Measurements from ENCODE around the gene TMEM184A. TPM values are rescaled to one million over a fixed set of nuclear protein-coding genes. Genes with fewer than 3 reads are reported as not detected.
A peak's percentile ranks its signal among the peaks of the same experiment; 100 is the strongest.

TMEM184A gene
- total and polyA plus RNA-seq, 8 donors: 3.8 to 99.4 (median 17.2) TPM

DNA sequence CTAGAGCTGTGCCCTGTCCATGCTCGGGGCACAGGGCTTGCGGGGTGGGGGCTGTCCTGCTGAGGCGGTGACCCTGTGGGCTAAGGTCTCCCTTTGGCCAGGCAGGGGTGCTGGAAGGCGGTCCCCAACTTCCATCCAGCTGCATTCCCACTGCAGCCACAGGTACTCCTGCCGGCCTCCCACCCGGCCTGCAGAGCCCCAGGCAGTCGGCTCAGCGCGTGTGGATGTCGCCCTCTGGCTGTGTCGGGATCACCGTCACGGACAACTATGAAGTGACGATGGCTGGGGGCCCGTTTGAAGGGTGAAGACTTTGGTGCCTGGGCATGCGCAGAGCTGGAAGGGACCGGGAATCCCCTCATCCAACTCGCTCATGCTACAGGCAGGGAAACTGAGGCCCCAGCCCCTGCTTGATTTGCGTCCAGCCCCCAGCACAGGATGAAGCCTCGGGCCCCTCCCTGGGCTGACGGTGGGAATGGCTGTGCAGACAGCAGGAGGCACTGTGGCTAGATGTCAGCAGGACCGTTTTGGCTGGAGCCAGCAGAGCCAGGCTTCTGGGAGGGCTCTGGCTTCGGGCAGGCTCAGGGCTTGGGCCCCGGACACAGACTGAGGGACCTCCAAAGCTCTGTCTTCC, 2.3 kb upstream of the TMEM184A start:
- Histone ChIP-seq H3K4me3 (no peak overlapping the region), H3K27me3 (peaks cover 0 to 12% (median 0%) of the 10 kb centered on the region in 3 donors), H3K27ac (peak overlapping the region; percentile 70 to 84 (median 71)), H3K9me3 (no peaks in the 10 kb centered on the region), H3K4me1 (peaks cover 19 to 60% (median 54%) of the 10 kb centered on the region in 4 donors), H3K36me3 (no peaks in the 10 kb centered on the region)
- 52 to 69% (median 68%) methylated on average over 11 to 24 of the region's 24 CpGs for WGBS, 5 donors
- DNase-seq: peak in 1 of 2 donors; percentile 68
- TF ChIP-seq EP300 (IDR thresholded peaks at IDR 0.05): no peak
- no peak for TF ChIP-seq POLR2AphosphoS5 (IDR thresholded peaks at IDR 0.05)
- TF ChIP-seq POLR2A (IDR thresholded peaks at IDR 0.05): no peak
- TF ChIP-seq, protein P1, sequence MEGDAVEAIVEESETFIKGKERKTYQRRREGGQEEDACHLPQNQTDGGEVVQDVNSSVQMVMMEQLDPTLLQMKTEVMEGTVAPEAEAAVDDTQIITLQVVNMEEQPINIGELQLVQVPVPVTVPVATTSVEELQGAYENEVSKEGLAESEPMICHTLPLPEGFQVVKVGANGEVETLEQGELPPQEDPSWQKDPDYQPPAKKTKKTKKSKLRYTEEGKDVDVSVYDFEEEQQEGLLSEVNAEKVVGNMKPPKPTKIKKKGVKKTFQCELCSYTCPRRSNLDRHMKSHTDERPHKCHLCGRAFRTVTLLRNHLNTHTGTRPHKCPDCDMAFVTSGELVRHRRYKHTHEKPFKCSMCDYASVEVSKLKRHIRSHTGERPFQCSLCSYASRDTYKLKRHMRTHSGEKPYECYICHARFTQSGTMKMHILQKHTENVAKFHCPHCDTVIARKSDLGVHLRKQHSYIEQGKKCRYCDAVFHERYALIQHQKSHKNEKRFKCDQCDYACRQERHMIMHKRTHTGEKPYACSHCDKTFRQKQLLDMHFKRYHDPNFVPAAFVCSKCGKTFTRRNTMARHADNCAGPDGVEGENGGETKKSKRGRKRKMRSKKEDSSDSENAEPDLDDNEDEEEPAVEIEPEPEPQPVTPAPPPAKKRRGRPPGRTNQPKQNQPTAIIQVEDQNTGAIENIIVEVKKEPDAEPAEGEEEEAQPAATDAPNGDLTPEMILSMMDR (IDR thresholded peaks at IDR 0.05): no peak
- intact Hi-C loops (cut with DNase I; ENCODE audit: low total_unique reads): no loop called here

GRCh38 chr7:1557771-1558170, 1.8 kb upstream of the TMEM184A start:
- no peaks in the 10 kb centered on the region for H3K9me3 ChIP-seq
- peaks cover 19 to 60% (median 54%) of the 10 kb centered on the region in 4 donors for H3K4me1 ChIP-seq
- intact Hi-C loops (cut with DNase I; ENCODE audit: low total_unique reads): no loop called here
- no peak overlapping the region for H3K4me3 ChIP-seq
- H3K27me3 ChIP-seq: peaks cover 0 to 12% (median 0%) of the 10 kb centered on the region in 3 donors
- TF ChIP-seq EP300 (IDR thresholded peaks at IDR 0.05): no peak
- TF ChIP-seq, protein P1 (IDR thresholded peaks at IDR 0.05): no peak
- no peak for TF ChIP-seq POLR2A (IDR thresholded peaks at IDR 0.05)
- no peak for TF ChIP-seq POLR2AphosphoS5 (IDR thresholded peaks at IDR 0.05)
- H3K27ac ChIP-seq: peak overlapping the region in 2 of 5 donors; percentile 14 to 71
- H3K36me3 ChIP-seq: no peaks in the 10 kb centered on the region
- no peak for DNase-seq
- WGBS, 5 donors: 89 to 99% (median 94%) methylated on average over 7 to 10 of the region's 10 CpGs

GRCh38 chr7:1557006-1557405, 1.0 kb upstream of the TMEM184A start:
- Histone ChIP-seq H3K4me1 (peaks cover 19 to 60% (median 54%) of the 10 kb centered on the region in 4 donors), H3K27ac (peak overlapping the region in 4 of 5 donors; percentile 78 to 88 (median 83)), H3K36me3 (no peaks in the 10 kb centered on the region), H3K4me3 (no peak overlapping the region), H3K9me3 (no peaks in the 10 kb centered on the region), H3K27me3 (peaks cover 0 to 12% (median 0%) of the 10 kb centered on the region in 3 donors)
- TF ChIP-seq POLR2AphosphoS5 (IDR thresholded peaks at IDR 0.05): no peak
- TF ChIP-seq, protein P1 (IDR thresholded peaks at IDR 0.05): no peak
- TF ChIP-seq POLR2A (IDR thresholded peaks at IDR 0.05): no peak
- TF ChIP-seq EP300 (IDR thresholded peaks at IDR 0.05): no peak
- intact Hi-C loops (cut with DNase I; ENCODE audit: low total_unique reads): no loop called here
- no peak for DNase-seq
- WGBS, 5 donors: 88 to 96% (median 95%) methylated on average over 7 of the region's 7 CpGs

DNA sequence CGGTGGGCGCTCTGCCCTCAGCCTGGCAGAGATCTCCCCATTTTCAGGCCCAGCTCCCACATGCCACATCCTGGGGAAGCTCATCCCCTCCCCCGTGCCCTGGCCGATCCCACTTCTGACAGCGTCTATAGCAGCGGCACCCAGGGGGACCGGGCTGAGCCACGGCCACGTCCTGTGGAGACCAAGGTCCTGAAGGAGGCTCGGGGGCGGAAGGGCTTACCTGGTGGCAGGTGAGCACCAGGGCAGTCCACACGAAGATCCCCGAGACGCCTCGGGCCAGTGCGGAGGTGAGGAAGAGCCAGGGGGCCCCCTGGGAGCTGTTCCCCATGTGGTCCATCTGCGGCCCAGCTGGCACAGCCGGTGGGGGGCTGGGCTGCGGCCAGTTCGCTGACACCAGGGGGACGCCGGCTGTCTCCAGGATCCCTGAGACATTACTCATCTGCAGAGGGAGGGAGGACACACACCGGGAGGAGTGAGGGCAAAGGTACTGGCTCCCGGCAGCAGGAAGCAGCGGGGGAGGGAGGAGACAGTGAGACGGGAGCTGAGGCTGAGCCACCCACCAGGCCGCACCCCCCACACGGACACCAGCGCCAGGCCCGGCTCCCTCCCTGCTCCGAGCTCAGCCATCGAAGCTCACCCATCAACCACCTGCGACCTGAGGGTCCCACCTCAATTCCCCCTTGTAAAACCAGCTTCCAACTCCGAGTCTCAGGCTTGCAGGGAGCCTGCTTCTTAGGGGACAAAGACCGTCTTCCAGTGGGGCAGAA, 776 bp downstream of the TMEM184A start:
- intact Hi-C loops (cut with DNase I; ENCODE audit: low total_unique reads): no loop called here
- peaks cover 0 to 12% (median 0%) of the 10 kb centered on the region in 3 donors for H3K27me3 ChIP-seq
- H3K9me3 ChIP-seq: no peaks in the 10 kb centered on the region
- H3K4me1 ChIP-seq: peaks cover 19 to 52% (median 49%) of the 10 kb centered on the region in 4 donors
- peak in 2 of 3 donors; percentile 38 to 54 for TF ChIP-seq POLR2AphosphoS5 (IDR thresholded peaks at IDR 0.05)
- no peak for TF ChIP-seq POLR2A (IDR thresholded peaks at IDR 0.05)
- peak overlapping the region; percentile 26 to 40 (median 30) for H3K4me3 ChIP-seq
- H3K36me3 ChIP-seq: peaks cover 0 to 5% (median 4%) of the 10 kb centered on the region in 4 donors
- 15 to 35% (median 20%) methylated on average over 19 to 35 of the region's 35 CpGs for WGBS, 5 donors
- H3K27ac ChIP-seq: peak overlapping the region; percentile 78 to 88 (median 82)
- DNase-seq: peak; percentile 67 to 90
